ENCODE results near the gene PMEL.
"Not testable (repeated sequence)": the region's sequence is repeated elsewhere in the genome, so short reads cannot be mapped to it uniquely, and the experiment has no call there.

The PMEL gene

GRCh38 chr12:55925371-55925770, 40.5 kb downstream of the PMEL start:
- DNase-seq (ENCODE audit: low read depth in 2 of 2): no peak

- not testable (repeated sequence) for DNase-seq (ENCODE audit: low read depth in 2 of 2)
Observed at GRCh38 chr12:55923648-55924047, 42.2 kb downstream of the PMEL start.

DNA sequence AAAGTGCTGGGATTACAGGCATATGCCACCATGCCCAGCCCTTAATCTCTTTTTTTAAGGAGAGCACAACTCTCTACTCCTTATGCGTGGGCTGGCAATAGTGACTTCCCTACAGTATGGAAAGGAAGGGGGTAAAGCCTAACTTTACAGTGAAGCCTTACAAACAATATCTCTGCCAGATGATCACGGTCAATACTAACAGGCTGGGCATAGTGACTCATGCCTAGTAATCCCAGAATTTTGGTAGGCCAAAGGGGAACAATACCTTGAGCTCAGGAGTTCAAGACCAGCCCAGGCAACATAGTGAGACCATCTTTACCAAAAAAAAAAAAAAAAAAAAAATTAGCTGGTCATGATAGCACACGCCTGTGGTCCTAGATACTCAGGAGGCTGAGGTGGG, 43.7 kb downstream of the PMEL start:
- DNase-seq (ENCODE audit: low read depth in 2 of 2): no peak

GRCh38 chr12:55919032-55919431, 46.8 kb downstream of the PMEL start:
- DNase-seq (ENCODE audit: low read depth in 2 of 2): not testable (repeated sequence)

DNA sequence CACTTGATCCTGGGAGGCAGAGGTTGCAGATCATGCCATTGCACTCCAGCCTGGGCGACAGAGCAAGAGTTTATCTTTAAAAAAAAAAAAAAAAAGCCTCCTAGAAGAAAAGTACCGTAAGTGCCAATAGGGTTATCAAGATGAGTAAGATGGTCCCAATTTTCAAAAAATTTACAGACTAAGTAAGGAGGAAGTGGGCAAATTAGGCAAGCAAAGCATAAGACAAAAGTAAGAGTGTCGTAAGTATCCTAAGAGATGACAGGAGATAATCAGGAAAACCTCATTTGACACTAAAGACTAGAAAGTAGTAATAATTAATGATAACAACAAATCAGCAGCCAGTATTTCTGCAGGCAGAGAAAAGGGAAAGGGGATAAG, 50.4 kb downstream of the PMEL start:
- no peak for DNase-seq (ENCODE audit: low read depth in 2 of 2)

- no peak for DNase-seq (ENCODE audit: low read depth in 2 of 2)
Observed at GRCh38 chr12:55912908-55913307, 52.9 kb downstream of the PMEL start.

DNA sequence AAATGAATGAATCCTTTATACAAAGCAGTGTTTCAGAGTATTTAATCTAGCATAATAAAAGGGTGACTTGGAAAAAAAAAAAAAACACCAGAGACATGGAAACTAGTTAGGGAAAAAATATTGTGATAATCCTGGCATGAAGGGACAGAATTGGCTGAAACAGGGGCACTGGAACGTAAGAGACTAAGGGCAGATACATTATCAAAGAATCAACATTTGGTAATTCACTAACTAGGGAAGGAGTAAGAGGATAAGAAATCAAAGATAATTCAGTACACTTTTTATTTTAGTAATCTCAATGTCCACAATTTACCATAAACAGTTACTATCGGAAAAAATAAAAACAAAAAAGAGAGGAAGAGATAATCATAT, 56.3 kb downstream of the PMEL start:
- no peak for DNase-seq (ENCODE audit: low read depth in 2 of 2)

DNA sequence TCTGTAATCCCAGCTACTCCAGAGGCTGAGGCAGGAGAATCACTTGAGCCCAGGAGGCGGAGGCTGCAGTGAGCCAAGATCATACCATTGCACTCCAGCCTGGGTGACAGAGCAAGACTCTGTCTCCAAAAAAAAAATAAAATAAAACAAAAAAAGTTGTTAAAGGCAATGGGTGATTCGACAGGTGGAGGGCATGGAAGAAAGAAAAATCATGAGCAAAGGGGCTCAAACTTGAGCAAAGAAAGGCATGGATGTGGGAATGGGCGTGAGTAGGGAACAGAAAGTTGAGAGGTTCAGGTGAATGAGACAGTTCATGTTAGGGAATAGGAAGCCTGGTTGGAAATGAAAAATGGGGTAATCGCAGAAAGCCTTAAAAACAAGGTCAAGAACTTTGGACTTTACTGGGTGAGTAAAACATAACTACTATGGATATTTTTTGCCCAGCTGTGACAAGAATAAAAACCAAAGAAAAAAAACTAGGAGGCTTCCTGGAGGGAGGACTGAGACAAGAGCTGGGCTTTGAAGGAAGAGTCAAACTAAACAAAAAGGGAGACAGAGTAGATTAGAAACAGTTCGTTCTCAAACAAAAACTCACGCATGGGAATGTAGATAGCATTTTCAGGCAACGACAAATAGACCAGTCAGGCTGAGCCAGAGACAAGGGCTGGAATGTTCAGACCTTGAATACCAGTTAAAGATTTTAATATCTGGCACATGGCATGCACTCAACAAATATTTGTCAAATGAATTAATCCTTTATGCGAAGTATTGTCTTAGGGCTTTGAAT, 56.9 kb downstream of the PMEL start:
- DNase-seq (ENCODE audit: low read depth in 2 of 2): no peak

DNA sequence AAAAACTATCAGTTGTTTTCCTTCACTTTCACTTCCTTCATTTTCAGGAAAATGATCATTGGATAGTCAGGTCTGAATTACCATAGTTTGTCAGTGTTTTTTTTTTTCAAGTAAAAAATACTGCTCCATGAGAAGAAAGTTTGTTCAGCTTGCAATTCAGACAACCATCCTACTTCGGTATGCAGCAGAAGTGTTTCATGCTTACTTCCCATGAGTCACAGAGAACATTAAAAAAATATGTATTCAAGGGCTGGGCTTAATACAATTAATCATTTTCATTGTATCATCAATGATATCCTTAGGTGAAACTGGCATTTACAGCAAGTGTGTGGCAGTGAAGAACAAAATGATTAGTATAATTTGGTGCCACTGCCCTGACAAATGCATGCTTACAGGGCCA, 59.8 kb downstream of the PMEL start:
- DNase-seq (ENCODE audit: low read depth in 2 of 2): no peak

All from stimulated activated CD8-positive, alpha-beta memory T cell treated with anti-CD3 and anti-CD28 coated beads, Interleukin-7, amount 100 ng/mL, for 4 hours (primary cell).